Measurements from ENCODE around the gene ZSCAN31. TPM values are rescaled to one million over a fixed set of nuclear protein-coding genes. Genes with fewer than 3 reads are reported as not detected.

Gene ZSCAN31
- total and polyA plus RNA-seq, 9 of the 15 experiments (the other 6 are each of a cell fraction or from before 2014, with no cell fraction given): 3.9 to 12.1 (median 7.0) TPM

GRCh38 chr6:28277746-28278145 is 58.2 kb downstream of the ZSCAN31 start:
- Histone ChIP-seq H3K9me1 (ENCODE audit: control insufficient read depth, insufficient read depth, low read length) (no peaks in the 10 kb centered on the region), H3K9ac (ENCODE audit: insufficient read depth in 1 of 2, low read depth in 2 of 2, low read length in 2 of 2) (no peak overlapping the region), H2AFZ (ENCODE audit: low read depth, low read length) (no peak overlapping the region), H3K4me3 (no peak overlapping the region), H3K36me3 (ENCODE audit: control insufficient read depth, insufficient read depth, low read length) (peaks cover 44% of the 10 kb centered on the region), H3K4me2 (ENCODE audit: insufficient read depth, low read length) (no peak overlapping the region), H3K79me2 (ENCODE audit: control insufficient read depth, insufficient read depth, low read length) (peaks cover 12% of the 10 kb centered on the region), H3K9me3 (replicated peaks; ENCODE audit: control insufficient read depth, insufficient read depth, low read depth, low read length) (peaks cover 2% of the 10 kb centered on the region; the same call in 1 of the 2 replicates), H3K27ac (ENCODE audit: extremely low read depth, low read depth, low read length) (no peak overlapping the region), H3K27me3 (ENCODE audit: control insufficient read depth in 2 of 2, insufficient read depth in 2 of 2, low read length in 2 of 2) (no peaks in the 10 kb centered on the region), H4K20me1 (replicated peaks; ENCODE audit: control insufficient read depth, insufficient read depth, low read length) (no peaks in the 10 kb centered on the region), H3K4me1 (replicated peaks in 1 of 2; ENCODE audit: control insufficient read depth in 2 of 2, insufficient read depth in 2 of 2, low read length in 2 of 2) (peaks cover 4 to 7% of the 10 kb centered on the region in 2 experiments; a peak in 1 of 5 replicates)
- CTCF ChIA-PET (ENCODE audit: low intra/inter-chr PET ratio): no interaction called here
- POLR2A ChIA-PET: interaction anchor here (0.9 to 5.4 kb wide), 4 partner anchors 9 to 78 kb away, joined by 3 to 61 read pairs (median 4); partner anchors contain the start of gene ZSCAN26
- DNase-seq (ENCODE audit: extremely low read depth in 1 of 4, low spot score in 3 of 4) (no peak), ATAC-seq (no peak), FAIRE-seq (no peak)
- intact Hi-C loops (cut with micrococcal nuclease): no loop called here
- in situ Hi-C loops (cut with MboI): no loop called here
- TF ChIP-seq CEBPG (CRISPR knock-in tag; IDR thresholded peaks at IDR 0.05) (no peak), CEBPG (tag; conservative IDR thresholded peaks at IDR 0.05 in 1 of 2, IDR thresholded peaks at IDR 0.05 in 1 of 2) (peak; percentile 65 to 78; a peak in 3 of 4 replicates), ZNF609 (CRISPR knock-in tag; IDR thresholded peaks at IDR 0.05; ENCODE audit: borderline replicate concordance) (no peak), PYGO2 (tag; IDR thresholded peaks at IDR 0.05) (no peak), ATF3 (IDR thresholded peaks at IDR 0.05) (peak; percentile 84), ATF3 (CRISPR knock-in tag; conservative IDR thresholded peaks at IDR 0.05) (no peak), CBX3 (IDR thresholded peaks at IDR 0.05; ENCODE audit: borderline replicate concordance in 1 of 2, low read length in 2 of 2) (no peak), NFYB (IDR thresholded peaks at IDR 0.05; ENCODE audit: extremely low read depth, insufficient read length) (no peak), RBM17 (IDR thresholded peaks at IDR 0.05; ENCODE audit: borderline replicate concordance, low read depth, low read length) (no peak), CEBPB (tag; IDR thresholded peaks at IDR 0.05) (0 out of 2 replicates have a peak, but pooled peaks have one; percentile 38), E2F1 (CRISPR knock-in tag; IDR thresholded peaks at IDR 0.05) (no peak), SUPT5H (IDR thresholded peaks at IDR 0.05) (no peak), HNRNPLL (IDR thresholded peaks at IDR 0.05; ENCODE audit: low read depth, low read length, poor library complexity, severe bottlenecking) (no peak), ZNF57 (CRISPR knock-in tag; IDR thresholded peaks at IDR 0.05) (no peak), FUS (optimal IDR thresholded peaks at IDR 0.05; ENCODE audit: low read depth, low read length) (no peak), THRAP3 (IDR thresholded peaks at IDR 0.05; ENCODE audit: borderline replicate concordance) (no peak)
- no TSS peak for BruUV-seq (replicated peaks)
- 28% methylated on average over 3 of the region's 3 CpGs for WGBS (ENCODE audit: insufficient coverage, low coverage, missing lambda C conversion rate)

Measured in K562 (cell line).